Amniotic stem cell (primary cell): Measurements from ENCODE around the gene TTBK1.

Experiments used
- DNase-seq: peaks from one replicate; lab custom pipeline; 2025; lab: John Stamatoyannopoulos, UW

TTBK1 gene

GRCh38 chr6:43304882-43305281, 61.6 kb downstream of the TTBK1 start:
- DNase-seq: no peak

- DNase-seq: no peak
Observed at GRCh38 chr6:43306086-43306485, 62.8 kb downstream of the TTBK1 start.

DNA sequence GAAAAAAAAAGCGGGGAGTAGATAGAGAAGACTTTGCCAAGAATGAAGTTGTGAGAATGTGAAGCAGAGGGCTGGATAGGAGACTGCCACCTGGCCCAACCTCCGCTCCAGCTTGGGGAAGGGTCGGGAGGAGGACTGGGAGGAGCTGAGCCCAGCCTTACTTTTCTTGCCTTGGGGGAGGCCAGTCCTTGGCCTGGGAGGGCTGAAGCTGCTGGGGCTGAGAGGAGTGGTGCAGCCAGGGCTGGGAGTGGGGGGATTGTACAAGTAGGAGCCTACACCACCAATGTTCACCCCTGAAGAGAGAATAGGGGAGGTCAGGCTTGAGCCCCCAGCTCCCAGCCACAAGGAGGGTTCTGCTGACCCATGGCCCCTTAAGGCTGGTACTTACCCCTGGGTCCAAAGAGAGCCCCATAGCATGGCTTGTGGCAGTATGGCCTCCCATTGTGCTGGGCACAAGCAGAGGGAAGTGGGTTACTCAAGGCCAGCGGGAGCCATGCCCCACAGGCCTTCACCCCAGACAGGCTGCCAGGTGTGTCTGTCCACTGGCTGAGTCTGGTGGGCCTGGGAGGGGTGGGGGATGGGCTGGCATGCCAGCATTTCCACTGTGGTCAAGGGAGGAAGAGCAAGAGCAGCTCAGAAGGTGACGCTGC, 64.3 kb downstream of the TTBK1 start:
- no peak for DNase-seq

DNA sequence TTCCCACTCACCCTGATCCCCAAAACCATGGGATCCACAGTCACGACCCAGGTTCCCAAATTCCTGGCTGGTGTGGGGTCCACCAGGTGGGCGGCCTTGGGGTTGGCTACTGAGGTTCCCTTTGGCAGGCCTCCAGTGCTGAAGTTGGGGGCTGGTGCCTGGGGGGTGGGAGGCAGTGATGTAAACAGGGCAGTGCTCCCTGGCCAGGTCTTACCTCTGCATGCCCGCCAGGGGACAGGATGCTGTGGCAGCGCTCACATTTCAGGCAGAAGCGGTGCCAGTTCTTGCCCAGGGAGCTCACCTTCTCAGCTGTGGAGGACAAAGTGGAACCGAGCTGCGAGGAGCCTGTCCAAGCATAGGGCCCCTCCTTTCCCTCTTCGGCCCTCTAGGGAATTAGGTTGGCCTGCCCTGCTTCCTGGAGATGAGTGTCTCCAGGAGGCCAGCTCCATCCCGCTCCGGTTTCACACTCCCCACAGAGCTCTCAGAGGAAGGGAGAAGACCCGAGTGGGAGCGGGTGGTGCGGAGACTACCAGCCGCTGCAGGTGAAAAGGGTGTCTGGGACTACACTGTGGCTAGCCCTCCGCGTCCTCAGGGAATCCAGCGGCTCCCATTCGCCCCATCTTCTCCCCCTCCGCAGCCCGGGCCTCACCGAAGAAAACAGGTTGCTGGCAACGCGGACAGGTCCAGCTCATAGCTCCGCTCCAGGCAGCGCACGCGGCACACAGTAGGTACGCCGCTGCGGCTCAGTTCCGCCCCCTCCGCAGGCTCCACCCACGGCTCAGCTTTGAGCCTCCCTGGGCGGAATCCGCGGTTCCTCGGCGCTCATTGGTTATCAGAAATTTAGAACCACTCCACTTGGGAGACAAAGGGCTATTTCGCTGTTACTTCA, 65.1 kb downstream of the TTBK1 start, which contains the start of gene CRIP3:
TSS of gene CRIP3 (minus strand) at position 726 of the 889 bp plus-strand sequence. CDS start at position 692, 34 bp downstream.
- DNase-seq: peak; percentile 17

DNA sequence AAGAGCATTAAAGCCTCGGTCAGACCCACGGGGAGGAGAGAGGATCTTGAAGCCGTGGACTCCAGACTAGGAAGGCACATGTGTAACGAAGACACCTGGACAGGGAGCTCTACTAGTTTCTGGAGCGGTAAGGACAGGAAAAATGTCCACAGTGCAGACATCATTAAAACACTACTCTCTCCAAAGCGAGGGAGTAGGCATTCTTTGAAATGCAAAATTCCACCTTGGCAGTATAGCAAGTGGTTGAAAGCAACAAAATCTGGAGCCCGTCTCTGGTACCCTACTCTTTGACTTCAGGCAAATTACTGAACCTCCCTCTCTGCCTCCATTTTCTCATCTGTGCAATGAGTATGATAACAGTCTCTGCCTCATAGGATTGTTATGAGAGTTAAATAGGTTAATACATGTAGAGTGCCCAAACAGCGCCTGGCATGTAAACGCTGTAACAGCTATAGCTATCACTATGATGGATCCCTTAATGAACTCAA, 65.8 kb downstream of the TTBK1 start:
- no peak for DNase-seq

GRCh38 chr6:43310134-43310533, 66.9 kb downstream of the TTBK1 start:
- no peak for DNase-seq

- no peak for DNase-seq
Observed at GRCh38 chr6:43310624-43311023, 67.3 kb downstream of the TTBK1 start.

GRCh38 chr6:43311666-43312065, 68.4 kb downstream of the TTBK1 start:
- DNase-seq: no peak

GRCh38 chr6:43313813-43314212, 70.5 kb downstream of the TTBK1 start:
- DNase-seq: no peak

GRCh38 chr6:43318011-43318410, 74.7 kb downstream of the TTBK1 start:
- DNase-seq: no peak

GRCh38 chr6:43325876-43326275, 82.6 kb downstream of the TTBK1 start:
- DNase-seq: no peak

GRCh38 chr6:43328528-43328927, 85.2 kb downstream of the TTBK1 start:
- DNase-seq: no peak

DNA sequence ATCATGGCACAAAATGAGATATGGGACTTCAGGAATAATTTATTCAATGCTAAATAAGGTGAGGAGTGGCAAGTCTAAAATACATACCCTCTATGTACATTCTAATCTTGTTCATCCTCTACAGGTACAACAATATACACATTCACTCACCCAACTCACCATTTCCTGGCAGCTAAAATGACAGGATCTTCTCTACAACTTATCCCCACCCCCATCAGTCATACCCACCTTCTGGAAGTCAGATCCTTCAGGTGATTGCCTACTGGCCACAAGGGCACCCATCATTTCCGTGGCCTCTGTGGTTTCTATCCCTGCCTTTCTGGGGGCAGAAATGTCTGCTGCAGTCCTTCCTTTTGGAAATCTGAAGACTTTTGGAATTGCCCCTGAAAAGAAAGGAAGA, 88.2 kb downstream of the TTBK1 start:
- DNase-seq: no peak

DNA sequence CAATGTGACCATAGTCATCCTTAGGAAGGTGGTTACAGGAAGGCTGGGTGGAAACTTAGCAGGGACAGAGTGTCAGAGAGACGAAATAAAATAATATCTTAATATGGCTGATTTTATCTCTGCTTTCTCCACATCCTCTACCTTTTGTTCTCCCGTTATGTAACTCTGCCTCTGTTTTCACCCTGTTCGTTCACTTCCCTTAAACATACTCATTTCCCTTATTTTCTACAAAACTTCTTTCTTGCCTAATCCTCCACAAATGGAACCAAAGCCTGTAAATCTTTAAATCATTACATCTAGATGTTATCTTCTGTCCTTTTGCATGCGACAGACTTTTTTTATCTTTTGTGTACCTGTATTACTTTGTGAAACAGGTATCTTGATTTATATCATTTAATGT, 88.6 kb downstream of the TTBK1 start:
- DNase-seq: no peak

GRCh38 chr6:43334466-43335095, 91.3 kb downstream of the TTBK1 start:
- no peak for DNase-seq

DNA sequence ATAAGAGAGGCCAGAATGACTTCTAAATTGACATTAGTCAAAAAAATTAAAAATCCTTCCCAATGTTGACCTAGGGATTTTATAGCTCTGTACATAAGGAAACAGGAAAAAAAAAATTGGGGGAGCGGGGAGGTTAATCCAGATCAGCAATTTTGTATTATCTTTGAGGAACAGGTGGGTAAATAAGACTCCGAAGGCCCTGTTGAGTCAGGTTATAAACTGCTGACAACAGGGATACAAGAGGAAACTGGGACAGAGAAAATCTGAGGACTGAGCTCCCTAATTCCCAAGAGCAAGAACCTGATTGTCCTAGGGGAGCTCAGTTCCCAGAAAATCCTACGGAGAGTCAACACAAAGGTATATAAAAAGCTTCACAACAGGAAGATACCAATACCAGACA, 92.2 kb downstream of the TTBK1 start:
- DNase-seq: no peak

- no peak for DNase-seq
Observed at GRCh38 chr6:43336382-43336781, 93.1 kb downstream of the TTBK1 start.
